ENCODE data around the gene XPNPEP1.

Gene XPNPEP1

GRCh38 chr10:109947111-109947920, 24.0 kb upstream of the XPNPEP1 start:
- no peak for DNase-seq (ENCODE audit: low spot score)
- TF ChIP-seq, protein P1, sequence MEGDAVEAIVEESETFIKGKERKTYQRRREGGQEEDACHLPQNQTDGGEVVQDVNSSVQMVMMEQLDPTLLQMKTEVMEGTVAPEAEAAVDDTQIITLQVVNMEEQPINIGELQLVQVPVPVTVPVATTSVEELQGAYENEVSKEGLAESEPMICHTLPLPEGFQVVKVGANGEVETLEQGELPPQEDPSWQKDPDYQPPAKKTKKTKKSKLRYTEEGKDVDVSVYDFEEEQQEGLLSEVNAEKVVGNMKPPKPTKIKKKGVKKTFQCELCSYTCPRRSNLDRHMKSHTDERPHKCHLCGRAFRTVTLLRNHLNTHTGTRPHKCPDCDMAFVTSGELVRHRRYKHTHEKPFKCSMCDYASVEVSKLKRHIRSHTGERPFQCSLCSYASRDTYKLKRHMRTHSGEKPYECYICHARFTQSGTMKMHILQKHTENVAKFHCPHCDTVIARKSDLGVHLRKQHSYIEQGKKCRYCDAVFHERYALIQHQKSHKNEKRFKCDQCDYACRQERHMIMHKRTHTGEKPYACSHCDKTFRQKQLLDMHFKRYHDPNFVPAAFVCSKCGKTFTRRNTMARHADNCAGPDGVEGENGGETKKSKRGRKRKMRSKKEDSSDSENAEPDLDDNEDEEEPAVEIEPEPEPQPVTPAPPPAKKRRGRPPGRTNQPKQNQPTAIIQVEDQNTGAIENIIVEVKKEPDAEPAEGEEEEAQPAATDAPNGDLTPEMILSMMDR (IDR thresholded peaks at IDR 0.05; ENCODE audit: extremely low read depth, missing control alignments): no peak

DNA sequence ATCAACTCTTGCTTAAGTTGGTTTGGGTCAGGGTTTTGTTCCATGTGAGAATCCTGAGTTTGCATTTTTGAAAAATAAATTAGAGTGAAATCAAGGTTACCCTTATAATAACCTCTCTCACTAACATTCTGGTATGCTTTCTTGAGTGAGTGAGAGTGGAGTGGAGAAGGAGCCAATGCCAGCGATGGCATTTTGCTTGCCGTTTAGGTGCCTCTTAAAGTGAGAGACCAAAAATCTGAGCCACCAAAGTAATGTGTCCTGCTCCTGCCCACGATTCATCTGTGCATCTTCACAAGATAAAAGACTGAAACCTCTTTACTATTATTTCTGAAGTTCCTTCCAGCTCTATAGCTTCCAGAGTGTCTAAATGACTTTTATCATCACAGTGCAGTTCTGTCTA, 23.4 kb upstream of the XPNPEP1 start:
- DNase-seq (ENCODE audit: low spot score): no peak
- TF ChIP-seq, protein P1 (IDR thresholded peaks at IDR 0.05; ENCODE audit: extremely low read depth, missing control alignments): no peak

DNA sequence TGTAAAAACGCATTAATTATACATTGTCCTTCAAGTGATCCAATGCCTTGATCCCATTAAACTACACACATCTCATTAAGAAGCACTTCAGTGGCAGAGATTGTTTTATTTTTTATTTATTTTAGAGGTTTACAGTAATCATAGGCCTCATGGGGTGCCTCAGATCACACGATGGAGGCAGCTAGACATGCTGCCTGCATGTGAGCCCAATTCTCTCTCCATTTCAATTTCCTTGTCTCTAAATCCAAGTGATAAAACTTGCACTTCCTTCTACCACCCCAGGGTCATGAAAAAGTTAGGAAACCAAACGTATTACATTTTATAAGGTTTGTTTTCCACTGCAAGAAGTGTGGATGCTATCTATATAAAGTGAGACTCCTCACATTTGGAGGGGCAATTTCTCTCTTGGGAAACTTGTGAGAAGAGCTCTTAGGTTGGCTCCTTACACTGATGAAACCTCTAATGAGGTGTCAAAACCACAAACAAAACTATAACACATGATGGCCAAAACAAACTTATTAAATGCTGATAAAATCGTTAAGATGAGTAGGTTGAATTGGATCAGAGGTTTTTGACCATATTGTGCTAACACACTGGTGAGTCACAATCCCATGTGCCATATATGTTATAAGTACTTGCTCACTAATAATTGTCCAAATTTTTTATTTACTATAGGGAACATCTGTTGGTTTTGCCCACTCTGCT, 22.3 kb upstream of the XPNPEP1 start:
- TF ChIP-seq, protein P1 (IDR thresholded peaks at IDR 0.05; ENCODE audit: extremely low read depth, missing control alignments): no peak
- DNase-seq (ENCODE audit: low spot score): no peak

- TF ChIP-seq, protein P1 (IDR thresholded peaks at IDR 0.05; ENCODE audit: extremely low read depth, missing control alignments): no peak
Measured at GRCh38 chr10:109944613-109945012, 21.3 kb upstream of the XPNPEP1 start.

DNA sequence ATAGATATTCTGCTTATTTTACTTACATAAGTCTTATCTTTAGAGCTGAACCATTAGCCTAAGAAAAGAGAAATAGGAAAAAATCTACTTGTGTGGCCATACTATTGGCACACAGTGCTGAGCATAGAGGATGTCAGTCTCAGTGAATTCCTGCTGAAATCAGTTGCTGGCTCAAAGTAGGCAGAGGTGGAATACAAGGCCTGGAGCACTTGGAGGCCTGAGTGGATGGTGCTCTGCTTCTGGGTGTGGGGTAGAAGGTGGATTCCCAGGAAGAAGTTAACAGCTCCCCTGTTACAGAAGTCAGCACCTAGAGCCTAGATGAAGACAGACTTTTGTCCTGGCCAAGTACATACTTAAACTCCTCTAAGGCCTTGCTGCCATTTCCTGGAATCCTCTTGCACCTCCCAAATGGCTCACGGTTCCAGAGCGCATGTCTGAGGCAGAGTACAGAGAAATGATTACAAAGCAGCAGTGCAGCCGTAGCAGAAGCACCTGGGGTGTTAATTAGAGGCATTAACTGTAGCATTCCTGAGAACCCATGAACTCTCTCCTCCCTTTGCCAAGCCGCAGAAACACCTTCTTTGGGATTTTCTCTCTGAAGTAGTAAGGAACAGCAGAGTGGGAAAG, 18.0 kb upstream of the XPNPEP1 start:
- no peak for DNase-seq (ENCODE audit: low spot score)
- TF ChIP-seq, protein P1 (IDR thresholded peaks at IDR 0.05; ENCODE audit: extremely low read depth, missing control alignments): no peak

More at GRCh38 chr10:109944613-109945012, 21.3 kb upstream of the XPNPEP1 start:
- DNase-seq (ENCODE audit: low spot score): no peak

DNA sequence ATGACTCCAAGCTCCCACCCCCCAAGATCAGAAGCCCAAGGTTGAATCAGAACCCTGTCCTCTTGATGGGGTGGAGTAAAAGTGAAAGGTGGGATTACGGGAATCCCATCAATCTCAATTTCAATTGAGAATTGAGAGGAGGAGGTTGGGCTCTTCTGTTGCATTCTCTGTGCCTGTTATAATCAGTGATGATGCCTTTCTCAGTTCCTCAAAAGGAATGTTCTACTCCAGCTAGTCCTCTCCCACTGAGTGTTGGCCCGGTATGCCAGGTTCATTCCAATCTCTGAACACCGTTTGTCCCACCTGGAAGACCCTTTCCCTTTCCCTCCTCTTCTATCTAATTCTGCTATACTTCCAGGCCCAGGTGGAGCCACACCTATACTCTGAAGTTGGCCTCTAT, 17.2 kb upstream of the XPNPEP1 start:
- TF ChIP-seq, protein P1 (IDR thresholded peaks at IDR 0.05; ENCODE audit: extremely low read depth, missing control alignments): no peak
- no peak for DNase-seq (ENCODE audit: low spot score)

DNA sequence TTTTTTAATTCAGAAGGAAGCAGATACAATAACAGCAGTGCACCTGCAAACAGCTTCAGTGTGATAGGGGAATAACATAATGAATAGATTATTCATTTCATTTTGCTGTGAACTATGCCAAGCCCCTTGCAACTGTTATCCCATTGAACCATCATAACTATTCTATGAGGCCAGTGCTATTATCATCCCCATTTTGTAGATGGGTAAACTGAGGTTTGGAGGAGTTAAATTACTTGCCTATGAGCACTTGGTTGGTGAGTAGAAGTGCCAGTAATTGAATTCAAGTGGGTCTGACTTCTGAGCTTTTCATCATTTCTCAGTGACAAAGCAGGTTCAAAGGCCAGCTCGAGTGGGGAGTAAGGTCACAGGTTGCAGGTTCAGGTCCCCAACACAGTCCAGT, 16.8 kb upstream of the XPNPEP1 start:
- DNase-seq (ENCODE audit: low spot score): no peak
- TF ChIP-seq, protein P1 (IDR thresholded peaks at IDR 0.05; ENCODE audit: extremely low read depth, missing control alignments): no peak
